HG03442 (cell line): ENCODE results near the gene TNNC1.

Experiments
- ATAC-seq: cut with Tn5 transposase; IDR thresholded peaks from one replicate; pipeline ENCODE4 v1.9.1; 2021; ENCODE audit warnings: mild to moderate bottlenecking, moderate library complexity; ENCODE audit not compliant: unreplicated experiment

Gene TNNC1

DNA sequence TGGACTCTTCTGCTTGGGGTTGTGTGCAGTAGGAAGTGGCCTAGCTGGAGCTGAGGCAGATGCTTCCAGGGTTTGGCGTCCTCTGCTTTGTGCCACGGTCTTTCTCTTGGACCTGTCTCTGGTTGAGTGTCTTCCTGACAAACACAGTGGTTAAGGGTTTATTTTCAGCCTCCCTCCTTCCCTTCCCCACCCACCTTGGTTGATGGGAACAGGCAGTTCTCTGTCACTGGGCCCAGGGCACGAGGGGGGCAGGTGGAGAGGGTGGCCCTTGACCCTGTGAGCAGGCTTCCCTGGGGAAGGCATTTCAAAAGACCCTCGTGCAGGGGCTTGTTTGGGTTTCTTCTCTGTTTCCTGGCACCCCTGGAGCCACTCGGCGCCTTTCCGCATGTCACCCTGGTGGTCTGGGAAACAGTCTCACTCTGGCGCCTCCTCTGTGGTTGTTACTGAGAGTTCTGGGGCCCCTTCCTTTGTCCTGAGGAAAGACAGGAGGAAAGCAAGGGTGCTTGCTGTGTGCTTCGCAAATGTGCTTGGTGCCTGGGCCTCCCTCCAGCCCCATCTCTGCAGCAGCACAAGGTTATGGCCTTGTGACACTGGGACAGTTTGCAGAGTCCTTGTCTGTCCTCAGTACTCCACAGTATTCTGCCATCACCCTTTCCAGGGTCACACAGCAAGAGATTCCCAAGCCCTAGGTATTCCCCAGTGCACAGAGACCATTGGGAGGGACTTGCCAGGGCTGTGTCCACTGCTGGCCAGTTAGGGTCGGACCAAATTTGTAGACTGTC lies 31.0 kb upstream of the TNNC1 start:
- no peak for ATAC-seq

DNA sequence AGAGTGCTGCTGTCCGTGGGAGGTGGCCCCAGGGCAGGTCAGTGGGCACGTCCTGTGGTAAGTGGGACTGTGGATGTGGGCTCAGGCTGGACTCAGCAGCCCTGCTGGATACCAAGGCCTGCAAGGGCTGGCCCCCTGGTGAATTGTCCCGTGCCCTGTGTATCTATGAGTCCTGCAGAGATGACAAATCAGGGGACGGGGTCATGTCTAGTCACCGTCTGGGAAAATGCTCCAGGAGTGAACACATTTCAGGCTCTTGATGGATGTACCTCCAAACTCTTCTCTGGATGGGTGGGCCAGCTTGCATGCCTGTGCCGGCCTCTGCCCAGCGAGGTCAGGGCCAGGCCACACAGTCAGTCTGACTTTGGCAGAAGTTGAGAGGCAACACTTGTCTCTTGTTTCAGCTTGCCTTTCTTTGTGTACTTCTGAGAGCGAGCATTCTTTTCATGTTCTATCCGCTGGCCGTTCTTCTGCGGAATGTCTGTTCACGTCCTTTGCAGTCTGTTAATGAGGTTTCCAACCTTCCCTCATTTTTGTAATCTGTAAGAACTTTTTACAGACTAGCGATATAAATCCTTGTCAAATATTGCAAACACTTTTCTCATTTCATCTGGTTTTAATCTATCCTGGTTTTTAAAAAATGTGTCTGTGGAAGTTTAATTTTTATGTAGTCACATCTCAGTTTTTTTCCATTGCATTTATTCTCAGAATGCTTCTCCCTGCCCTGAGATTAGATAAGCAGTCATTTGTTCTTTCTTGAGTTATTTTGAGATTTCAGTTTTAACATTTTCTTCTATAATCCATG lies 29.9 kb upstream of the TNNC1 start:
- no peak for ATAC-seq

GRCh38 chr3:52483081-52483480 lies 29.2 kb upstream of the TNNC1 start:
- ATAC-seq, result no peak

- ATAC-seq, result no peak
Measured at GRCh38 chr3:52481819-52482521, 28.1 kb upstream of the TNNC1 start.

GRCh38 chr3:52480768-52481715 lies 27.2 kb upstream of the TNNC1 start:
- ATAC-seq, result no peak

DNA sequence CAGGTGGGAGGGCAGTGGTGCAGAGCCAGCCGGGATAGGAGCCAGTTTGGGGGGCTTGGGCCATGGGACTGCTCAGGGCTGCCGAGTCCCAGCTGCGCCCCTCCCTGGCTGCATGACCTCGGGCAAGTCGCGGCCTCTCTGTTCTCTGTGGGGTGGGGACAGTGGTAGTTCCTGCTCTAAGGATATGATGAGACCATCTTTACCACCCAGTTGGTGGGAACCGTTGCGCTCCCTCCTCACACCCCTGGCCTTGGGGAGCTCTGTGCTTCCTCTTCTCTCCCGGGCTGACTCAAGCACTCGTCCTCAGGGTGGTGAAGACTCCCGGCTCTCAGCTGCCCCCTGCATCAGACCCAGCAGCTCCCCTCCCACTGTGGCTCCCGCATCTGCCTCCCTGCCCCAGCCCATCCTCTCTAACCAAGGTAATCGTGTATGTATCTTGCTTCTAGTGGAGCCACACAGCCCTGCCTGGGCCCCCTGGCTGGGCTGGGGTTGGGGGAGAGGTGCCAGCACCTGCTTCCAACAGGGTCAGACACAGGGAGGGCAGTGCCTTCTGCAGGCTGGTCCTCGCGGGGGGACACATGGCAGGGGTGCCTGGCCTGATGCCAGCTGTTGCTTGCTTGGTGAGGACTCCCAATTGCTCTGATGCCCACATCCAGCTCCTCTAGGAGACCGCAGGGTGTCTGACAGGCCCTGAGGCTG lies 26.2 kb upstream of the TNNC1 start:
- ATAC-seq, result no peak

GRCh38 chr3:52479037-52479876 lies 25.4 kb upstream of the TNNC1 start:
- no peak for ATAC-seq

DNA sequence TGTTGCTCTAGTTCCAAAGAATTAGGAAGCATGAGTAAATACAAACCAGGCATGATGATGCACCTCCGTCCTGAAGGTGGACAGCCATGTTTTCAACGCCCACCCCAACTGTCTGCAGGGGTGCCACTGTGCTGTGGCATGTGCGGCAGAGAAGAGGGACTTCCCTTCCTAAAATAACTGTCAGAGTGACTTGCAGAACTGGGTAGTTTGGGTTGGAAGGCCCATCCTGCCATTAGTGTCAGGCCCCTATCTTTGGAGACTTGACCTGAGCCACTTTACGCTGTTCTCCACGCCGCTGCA lies 23.9 kb upstream of the TNNC1 start:
- no peak for ATAC-seq

- no peak for ATAC-seq
Measured at GRCh38 chr3:52477076-52477795, 23.4 kb upstream of the TNNC1 start.

DNA sequence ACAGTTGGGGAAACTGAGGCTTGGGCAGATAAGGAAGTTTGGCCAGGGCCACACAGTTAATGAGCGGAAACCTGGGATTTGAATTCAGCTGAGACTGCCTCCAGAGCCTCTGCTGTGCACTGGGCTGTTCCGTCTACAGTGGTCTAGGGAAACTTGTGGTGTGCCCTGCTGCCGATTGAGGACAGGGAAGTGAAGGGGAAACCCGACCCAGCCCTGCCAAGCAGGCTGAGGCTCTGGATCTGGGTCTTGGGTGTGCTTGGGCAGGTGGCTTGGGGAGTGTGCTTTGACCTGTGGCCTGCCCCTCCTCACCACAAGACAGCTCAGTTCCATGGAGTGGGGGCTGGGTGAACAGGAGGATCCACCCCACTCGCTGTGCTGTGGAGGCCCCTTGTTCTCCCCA lies 19.2 kb upstream of the TNNC1 start:
- no peak for ATAC-seq

DNA sequence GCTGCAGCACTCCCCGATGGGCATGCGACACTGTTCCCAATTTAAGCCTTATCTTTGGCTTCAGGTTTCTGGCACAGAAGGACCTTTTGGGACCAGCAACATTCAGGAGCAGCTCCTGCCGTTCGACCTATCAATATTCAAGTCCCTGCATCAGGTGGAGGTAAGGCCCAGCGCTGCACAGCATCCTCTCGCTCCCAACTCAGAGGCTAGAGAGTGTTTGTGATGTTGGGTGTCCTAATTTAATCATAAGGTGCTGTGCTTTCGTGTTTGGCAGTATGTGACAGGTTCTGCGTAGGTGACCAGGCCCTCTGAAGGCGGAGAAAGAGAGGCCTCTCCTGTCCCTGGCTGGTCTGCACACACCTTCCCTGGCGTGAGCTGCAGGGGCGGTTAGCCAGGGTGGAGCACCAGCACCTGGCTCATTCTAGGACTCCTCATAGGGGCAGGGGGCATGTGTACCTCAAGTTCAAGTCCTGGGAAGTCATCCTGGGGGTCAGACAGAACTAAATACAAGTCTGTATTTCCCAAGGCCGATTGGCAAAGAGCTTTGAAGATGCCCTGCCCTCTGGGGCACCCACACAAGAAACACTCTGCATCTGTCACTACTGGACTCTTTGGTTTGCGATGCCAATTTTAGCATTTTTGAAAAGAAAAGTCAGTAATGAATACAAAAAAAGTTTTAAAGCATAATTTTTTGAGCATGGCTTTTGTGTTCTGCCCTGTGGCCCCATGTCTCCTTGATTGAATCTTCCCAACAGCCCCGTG lies 18.6 kb upstream of the TNNC1 start:
- ATAC-seq, result no peak

DNA sequence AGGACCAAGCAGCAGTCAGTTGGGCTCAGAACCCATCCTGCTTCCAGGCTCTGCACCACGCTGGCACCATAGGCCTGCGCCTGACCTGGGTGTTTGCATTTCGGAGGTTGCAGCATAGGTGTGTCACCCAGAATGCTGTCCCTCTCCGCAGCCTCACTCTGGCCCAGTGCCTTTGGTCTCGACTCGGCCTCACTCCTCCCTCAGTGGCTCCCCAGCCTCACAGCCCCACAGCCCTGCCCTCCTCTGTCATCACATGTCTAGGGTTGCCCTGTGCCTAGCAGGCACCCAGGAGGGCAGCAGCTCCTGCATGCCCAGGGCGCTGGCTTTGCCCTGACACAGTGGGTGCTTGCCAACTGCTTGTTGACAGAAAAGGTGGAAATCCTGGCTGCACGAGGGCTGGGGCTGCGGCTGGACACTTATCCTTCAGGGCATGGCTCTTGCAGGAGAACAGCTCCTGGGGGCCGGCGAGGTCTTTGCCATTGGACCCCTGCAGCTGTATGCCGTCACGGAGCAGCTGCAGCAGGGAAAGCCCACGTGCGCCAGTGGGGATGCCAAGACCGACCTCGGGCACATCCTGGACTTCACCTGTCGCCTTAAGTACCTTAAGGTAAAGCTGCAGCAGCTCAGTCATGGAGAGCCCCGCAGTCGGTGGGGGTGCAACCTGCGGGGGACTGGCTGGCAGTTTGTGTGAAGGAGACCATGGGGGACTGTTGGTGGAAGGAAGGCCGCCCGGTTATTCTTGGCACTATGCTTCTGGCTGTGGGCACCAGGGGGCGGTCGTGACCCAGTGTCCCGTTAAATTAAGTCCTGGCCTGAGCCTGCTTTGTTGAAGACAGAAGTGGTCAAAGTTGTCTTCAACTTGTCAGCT lies 17.8 kb upstream of the TNNC1 start:
- ATAC-seq, result no peak

GRCh38 chr3:52470920-52471319 lies 17.1 kb upstream of the TNNC1 start:
- ATAC-seq, result no peak

DNA sequence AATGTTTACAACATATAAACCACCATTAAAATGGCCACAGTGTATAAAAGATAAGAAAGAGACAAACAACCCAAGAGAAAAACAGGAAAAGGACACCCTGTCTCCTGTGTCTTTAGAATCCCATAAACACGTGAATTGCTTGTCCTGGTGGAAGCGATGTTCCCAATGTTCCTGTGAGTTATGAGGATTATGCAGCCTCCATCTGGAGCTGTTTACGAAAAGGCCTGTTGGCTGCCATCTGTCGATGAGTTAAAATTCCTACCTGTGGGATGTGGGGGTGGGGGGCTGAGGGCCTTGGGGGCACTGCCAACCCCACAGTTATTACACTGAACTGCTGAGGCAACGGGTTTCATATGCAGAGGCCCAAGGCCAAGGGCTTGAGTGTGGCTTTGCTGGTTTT lies 15.2 kb upstream of the TNNC1 start:
- ATAC-seq, result no peak

DNA sequence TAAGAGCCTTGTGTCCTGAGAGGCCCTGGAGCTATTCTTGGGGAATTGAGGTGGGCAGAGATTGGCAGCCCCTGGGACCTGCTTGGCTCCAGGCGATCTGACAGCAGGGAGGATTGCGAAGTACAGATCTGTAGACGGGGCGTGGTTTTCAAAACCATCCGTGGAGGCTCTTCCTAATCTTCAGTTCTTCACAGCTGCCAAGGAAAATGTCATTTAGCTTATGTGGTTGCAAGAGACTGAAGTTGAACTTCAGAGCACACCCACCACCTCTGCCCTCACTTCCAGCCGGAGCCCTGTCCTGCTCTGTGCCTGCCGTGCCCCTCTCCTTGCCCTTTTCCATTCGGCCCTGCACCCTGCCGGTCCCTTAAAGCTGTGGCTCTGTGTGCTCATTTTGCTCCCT lies 14.5 kb upstream of the TNNC1 start:
- no peak for ATAC-seq

GRCh38 chr3:52463416-52463815 lies 9.6 kb upstream of the TNNC1 start:
- ATAC-seq, result no peak

DNA sequence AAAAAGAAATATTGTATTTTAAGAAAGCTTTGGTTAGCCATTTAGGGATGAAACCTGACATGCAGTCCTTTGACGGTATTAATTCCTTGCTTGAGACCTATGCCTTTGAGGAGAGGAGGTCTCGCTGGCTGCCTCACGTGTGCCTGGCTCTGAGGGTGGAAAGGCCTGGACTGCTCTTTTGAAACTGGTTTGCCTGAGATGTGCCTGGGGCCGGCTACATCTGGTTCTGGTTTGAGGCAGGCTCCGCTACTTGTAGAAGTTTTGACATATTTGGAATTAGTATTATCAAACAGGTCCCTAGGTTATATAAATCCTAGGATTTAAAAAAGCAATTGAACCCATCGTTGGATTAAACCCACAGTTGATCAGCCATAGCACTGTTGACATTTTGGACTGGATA lies 8.0 kb upstream of the TNNC1 start:
- ATAC-seq, result no peak
